DMS79 (cell line): ENCODE results near the gene SYT13.
"Not testable (repeated sequence)": the region's sequence is repeated elsewhere in the genome, so short reads cannot be mapped to it uniquely, and the experiment has no call there.

ENCODE experiments used
- DNase-seq: peaks from one replicate; lab custom pipeline; 2025; lab: John Stamatoyannopoulos, UW

The SYT13 gene

GRCh38 chr11:45272701-45273100 is 13.4 kb downstream of the SYT13 start:
- no peak for DNase-seq

- DNase-seq = no peak
Observed at GRCh38 chr11:45270946-45271716, 15.0 kb downstream of the SYT13 start.

- no peak for DNase-seq
Observed at GRCh38 chr11:45269678-45270077, 16.5 kb downstream of the SYT13 start.

GRCh38 chr11:45267652-45268299 is 18.4 kb downstream of the SYT13 start:
- no peak for DNase-seq

GRCh38 chr11:45267052-45267451 is 19.1 kb downstream of the SYT13 start:
- no peak for DNase-seq

GRCh38 chr11:45266676-45267020 is 19.5 kb downstream of the SYT13 start:
- DNase-seq = no peak

GRCh38 chr11:45265969-45266675 is 20.0 kb downstream of the SYT13 start:
- no peak for DNase-seq

- DNase-seq = no peak
Observed at GRCh38 chr11:45264839-45265515, 21.2 kb downstream of the SYT13 start.

GRCh38 chr11:45263773-45264172 is 22.4 kb downstream of the SYT13 start:
- no peak for DNase-seq

GRCh38 chr11:45262900-45263299 is 23.2 kb downstream of the SYT13 start:
- DNase-seq = no peak

- no peak for DNase-seq
Observed at GRCh38 chr11:45260071-45260470, 26.1 kb downstream of the SYT13 start.

- DNase-seq = no peak
Observed at GRCh38 chr11:45259592-45259991, 26.5 kb downstream of the SYT13 start.

- no peak for DNase-seq
Observed at GRCh38 chr11:45258982-45259530, 27.1 kb downstream of the SYT13 start.

GRCh38 chr11:45254070-45254469 is 32.1 kb downstream of the SYT13 start:
- DNase-seq = no peak

GRCh38 chr11:45253640-45254039 is 32.5 kb downstream of the SYT13 start:
- DNase-seq = no peak

- no peak for DNase-seq
Observed at GRCh38 chr11:45252877-45253276, 33.3 kb downstream of the SYT13 start.

GRCh38 chr11:45252134-45252856 is 33.8 kb downstream of the SYT13 start:
- no peak for DNase-seq

- no peak for DNase-seq
Observed at GRCh38 chr11:45250035-45250718, 36.0 kb downstream of the SYT13 start.

- not testable (repeated sequence) for DNase-seq
Observed at GRCh38 chr11:45249372-45249771, 36.8 kb downstream of the SYT13 start.

- DNase-seq = no peak
Observed at GRCh38 chr11:45248501-45249011, 37.6 kb downstream of the SYT13 start.

- DNase-seq = no peak
Observed at GRCh38 chr11:45247433-45247832, 38.7 kb downstream of the SYT13 start.
